Chondrocyte (in vitro differentiated cells): ENCODE measurements around the gene NUMBL. TPM values are rescaled to one million over a fixed set of nuclear protein-coding genes. Genes with fewer than 3 reads are reported as not detected.

Experiments
- DNase-seq: peaks from one replicate; pipeline ENCODE4 v3.0.0; 2021; ENCODE audit warnings: mixed read lengths, low spot score
- H3K27ac Mint-ChIP-seq: one replicate; pipeline ENCODE4 v1.8.0; 2021; ENCODE audit warnings: mild to moderate bottlenecking, moderate library complexity, mixed read lengths; ENCODE audit not compliant: unreplicated experiment
- H3K27me3 Mint-ChIP-seq: 2 replicates; pipeline ENCODE4 v1.8.0; 2021; ENCODE audit warnings: low read depth, mixed read lengths
- H3K36me3 Mint-ChIP-seq: 2 replicates; pipeline ENCODE4 v1.8.0; 2021; ENCODE audit warnings: low read depth, mixed read lengths
- H3K4me1 Mint-ChIP-seq: 2 replicates; pipeline ENCODE4 v1.8.0; 2021; ENCODE audit warnings: low read depth, mild to moderate bottlenecking, mixed read lengths
- H3K4me3 Mint-ChIP-seq: one replicate; pipeline ENCODE4 v1.8.0; 2021; ENCODE audit warnings: mild to moderate bottlenecking, moderate library complexity, mixed read lengths; ENCODE audit not compliant: unreplicated experiment
- H3K9me3 Mint-ChIP-seq: 2 replicates; pipeline ENCODE4 v1.8.0; 2021; ENCODE audit warnings: low read depth, mixed read lengths
- CTCF ChIP-seq: fragments of 200-600 bp; sonication (generic); IDR thresholded peaks from 2 replicates; pipeline ENCODE4 v1.5.0; 2021; ENCODE audit warnings: antibody characterized with exemption, mild to moderate bottlenecking, moderate library complexity
- total RNA-seq: library from RNA; stranded (reverse); gene quantifications from 3 replicates; pipeline ENCODE4 v1.2.1, GENCODE V29; 2021

The NUMBL gene
- total RNA-seq, 1 donor from 2014 or later = 121 TPM

- no peaks in the 10 kb centered on the region for H3K27me3 Mint-ChIP-seq
- TF ChIP-seq CTCF = no peak
- H3K4me3 Mint-ChIP-seq = no peak overlapping the region
- H3K4me1 Mint-ChIP-seq = peaks cover 5% of the 10 kb centered on the region
- no peak for DNase-seq
- H3K27ac Mint-ChIP-seq = no peak overlapping the region
- H3K9me3 Mint-ChIP-seq = no peaks in the 10 kb centered on the region
- peaks cover 31% of the 10 kb centered on the region for H3K36me3 Mint-ChIP-seq
These were observed 19.0 kb downstream of the NUMBL start for GRCh38 chr19:40671404-40671803.

- no peak for DNase-seq
- H3K4me3 Mint-ChIP-seq = no peak overlapping the region
- H3K27ac Mint-ChIP-seq = no peak overlapping the region
- H3K36me3 Mint-ChIP-seq = peaks cover 29% of the 10 kb centered on the region
- no peaks in the 10 kb centered on the region for H3K27me3 Mint-ChIP-seq
- peaks cover 10% of the 10 kb centered on the region for H3K4me1 Mint-ChIP-seq
- TF ChIP-seq CTCF = no peak
- H3K9me3 Mint-ChIP-seq = no peaks in the 10 kb centered on the region
These were observed 21.3 kb downstream of the NUMBL start for GRCh38 chr19:40668991-40669614.

GRCh38 chr19:40667602-40668001 lies 22.8 kb downstream of the NUMBL start:
- Mint-ChIP-seq H3K4me3 (no peak overlapping the region), H3K9me3 (no peaks in the 10 kb centered on the region), H3K27ac (no peak overlapping the region), H3K36me3 (peaks cover 29% of the 10 kb centered on the region), H3K27me3 (no peaks in the 10 kb centered on the region), H3K4me1 (peaks cover 19% of the 10 kb centered on the region)
- TF ChIP-seq CTCF = no peak
- DNase-seq = no peak

GRCh38 chr19:40666803-40667438 lies 23.5 kb downstream of the NUMBL start:
- Mint-ChIP-seq H3K4me3 (no peak overlapping the region), H3K27ac (no peak overlapping the region), H3K9me3 (no peaks in the 10 kb centered on the region), H3K4me1 (peaks cover 19% of the 10 kb centered on the region), H3K27me3 (no peaks in the 10 kb centered on the region), H3K36me3 (peaks cover 29% of the 10 kb centered on the region)
- TF ChIP-seq CTCF = no peak
- DNase-seq = no peak

- peak overlapping the region; percentile 90 for H3K27ac Mint-ChIP-seq
- no peak for DNase-seq
These were observed 26.5 kb downstream of the NUMBL start for GRCh38 chr19:40663695-40664692.

More at GRCh38 chr19:40663695-40664692, 26.5 kb downstream of the NUMBL start:
- Mint-ChIP-seq H3K36me3 (peaks cover 8% of the 10 kb centered on the region), H3K27me3 (no peaks in the 10 kb centered on the region), H3K4me1 (peaks cover 19% of the 10 kb centered on the region), H3K4me3 (peak overlapping the region; percentile 78), H3K9me3 (no peaks in the 10 kb centered on the region)
- no peak for TF ChIP-seq CTCF
